IMR-90 (cell line): Measurements from ENCODE around the gene ATMIN. TPM values are rescaled to one million over a fixed set of nuclear protein-coding genes. Genes with fewer than 3 reads are reported as not detected.

Experiments
- ATAC-seq: fragments of 200-7000 bp; cut with Tn5 transposase; 2 replicates; pipeline ENCODE4 v1.9.1; 2020; ENCODE audit warnings: low read depth, mild to moderate bottlenecking, moderate library complexity
- BruUV-seq: library from RNA; stranded (reverse); fragments of 400-500 nt; replicated peaks from 2 replicates; lab custom pipeline; 2021; lab: Mats Ljungman, UMichigan
- CTCF ChIA-PET: fragments of 300-600 bp; formaldehyde crosslinking; extraction: SDS; loops from one replicate; lab custom pipeline; 2021; ENCODE audit warnings: antibody characterized with exemption; lab: Yijun Ruan, JAX
- POLR2A ChIA-PET: fragments of 300-600 bp; sonication (Branson Sonifier 250); formaldehyde crosslinking; loops from one replicate; lab custom pipeline; 2022; ENCODE audit warnings: antibody characterized with exemption; ENCODE audit not compliant: unreplicated experiment; lab: Charles Lee
- DNase-seq: peaks from one replicate; pipeline ENCODE4 v3.0.0; 2013
- H2AFZ ChIP-seq: replicated peaks from 2 replicates; pipeline ENCODE3; 2013; ENCODE audit warnings: low read length, mild to moderate bottlenecking; ENCODE audit not compliant: poor library complexity
- H2AK5ac ChIP-seq: 2 replicates; pipeline ENCODE4 v1.6.1; 2013; ENCODE audit warnings: low read depth, low read length, inconsistent platforms
- H2AK9ac ChIP-seq: replicated peaks from 2 replicates; pipeline ENCODE3; 2013; ENCODE audit warnings: mild to moderate bottlenecking, low read depth, low read length, moderate library complexity; ENCODE audit not compliant: poor library complexity
- H2BK120ac ChIP-seq: 2 replicates; pipeline ENCODE4 v1.6.1; 2013; ENCODE audit warnings: low read depth, low read length, inconsistent platforms
- H2BK15ac ChIP-seq: 3 replicates; pipeline ENCODE4 v1.6.1; 2013; ENCODE audit warnings: low read depth, low read length, inconsistent platforms
- H2BK20ac ChIP-seq: 2 replicates; pipeline ENCODE4 v1.6.1; 2013; ENCODE audit warnings: low read depth, mild to moderate bottlenecking, inconsistent platforms, low read length, moderate library complexity
- H2BK5ac ChIP-seq: 2 replicates; pipeline ENCODE4 v1.6.1; 2013; ENCODE audit warnings: mild to moderate bottlenecking, low read depth, low read length, inconsistent platforms; ENCODE audit not compliant: poor library complexity, severe bottlenecking
- H3K14ac ChIP-seq: replicated peaks from 2 replicates; pipeline ENCODE4 v1.6.1; 2013; ENCODE audit warnings: low read depth, low read length, inconsistent platforms
- H3K18ac ChIP-seq: 2 replicates; pipeline ENCODE4 v1.6.1; 2013; ENCODE audit warnings: low read depth, low read length, control low read depth
- H3K23ac ChIP-seq: 2 replicates; pipeline ENCODE4 v1.6.1; 2013; ENCODE audit warnings: low read depth, low read length, inconsistent platforms
- H3K27ac ChIP-seq: 2 replicates; pipeline ENCODE4 v1.5.1; 2013; ENCODE audit warnings: mild to moderate bottlenecking, control low read depth, low read length; ENCODE audit not compliant: insufficient read depth
- H3K27me3 ChIP-seq: 2 replicates; pipeline ENCODE4 v1.6.1; 2013; ENCODE audit warnings: low read length; ENCODE audit not compliant: control insufficient read depth, insufficient read depth
- H3K36me3 ChIP-seq: 2 replicates; pipeline ENCODE4 v1.6.1; 2013; ENCODE audit warnings: low read length, mixed read lengths; ENCODE audit not compliant: control insufficient read depth, insufficient read depth
- H3K4ac ChIP-seq: 2 replicates; pipeline ENCODE4 v1.6.1; 2013; ENCODE audit warnings: low read depth, low read length, inconsistent platforms
- H3K4me1 ChIP-seq: 2 replicates; pipeline ENCODE4 v1.6.1; 2013; ENCODE audit warnings: low read length, mixed read lengths; ENCODE audit not compliant: control insufficient read depth, insufficient read depth
- H3K4me2 ChIP-seq: 2 replicates; pipeline ENCODE4 v1.6.1; 2013; ENCODE audit warnings: low read depth, mild to moderate bottlenecking, control low read depth, low read length, moderate library complexity
- H3K4me3 ChIP-seq: 2 replicates; pipeline ENCODE4 v1.5.1; 2013; ENCODE audit warnings: low read depth, mild to moderate bottlenecking, control low read depth, low read length, moderate library complexity; ENCODE audit not compliant: insufficient read depth
- H3K56ac ChIP-seq: 2 replicates; pipeline ENCODE4 v1.6.1; 2013; ENCODE audit warnings: low read length, inconsistent platforms; ENCODE audit not compliant: insufficient read depth; ENCODE audit errors: extremely low read depth
- H3K79me1 ChIP-seq, 2 experiments: 2 replicates each; pipeline ENCODE4 v1.6.1; 2013; ENCODE audit warnings: low read length in 2 of 2, inconsistent platforms in 1 of 2, low read depth in 1 of 2
- H3K9ac ChIP-seq: 2 replicates; pipeline ENCODE4 v1.6.1; 2013; ENCODE audit warnings: low read depth, low read length, control low read depth
- H3K9me1 ChIP-seq: 2 replicates; pipeline ENCODE4 v1.6.1; 2013; ENCODE audit warnings: low read length, inconsistent platforms; ENCODE audit not compliant: insufficient read depth
- H3K9me3 ChIP-seq: 2 replicates; pipeline ENCODE4 v1.6.1; 2013; ENCODE audit warnings: low read length; ENCODE audit not compliant: control insufficient read depth, insufficient read depth
- H4K20me1 ChIP-seq: 2 replicates; pipeline ENCODE4 v1.6.1; 2013; ENCODE audit warnings: low read length, inconsistent platforms; ENCODE audit not compliant: insufficient read depth
- H4K5ac ChIP-seq: 2 replicates; pipeline ENCODE4 v1.6.1; 2013; ENCODE audit warnings: mild to moderate bottlenecking, low read depth, low read length, control low read depth
- H4K8ac ChIP-seq, 2 experiments: 2 replicates each; pipeline ENCODE4 v1.6.1; 2013; ENCODE audit warnings: low read depth in 2 of 2, low read length in 2 of 2, control low read depth in 1 of 2, inconsistent platforms in 1 of 2
- H4K91ac ChIP-seq: 2 replicates; pipeline ENCODE4 v1.6.1; 2013; ENCODE audit warnings: low read depth, low read length, inconsistent platforms; ENCODE audit not compliant: insufficient read depth
- CEBPB ChIP-seq: IDR thresholded peaks from 2 replicates; pipeline ENCODE4 v1.6.1; 2012; ENCODE audit warnings: low read depth, low read length, improper control_type of control experiment
- CTCF ChIP-seq: conservative IDR thresholded peaks from 2 replicates; pipeline ENCODE4 v1.5.1; 2012; ENCODE audit warnings: mild to moderate bottlenecking, low read depth, low read length, improper control_type of control experiment
- ELK1 ChIP-seq: fragments of 150-350 bp; IDR thresholded peaks from 2 replicates; pipeline ENCODE4 v1.6.1; 2016; ENCODE audit warnings: low read depth, mild to moderate bottlenecking, low read length, moderate library complexity, borderline replicate concordance
- FOS ChIP-seq: fragments of 150-350 bp; IDR thresholded peaks from 2 replicates; pipeline ENCODE4 v1.6.1; 2016; ENCODE audit warnings: low read depth, low read length
- MAFK ChIP-seq: IDR thresholded peaks from 2 replicates; pipeline ENCODE4 v1.6.1; 2012; ENCODE audit warnings: low read depth, low read length, improper control_type of control experiment
- MAZ ChIP-seq: IDR thresholded peaks from 2 replicates; pipeline ENCODE4 v1.6.1; 2012; ENCODE audit warnings: low read depth, mild to moderate bottlenecking, low read length, improper control_type of control experiment, moderate library complexity, borderline replicate concordance
- MXI1 ChIP-seq: IDR thresholded peaks from 2 replicates; pipeline ENCODE4 v1.6.1; 2012; ENCODE audit warnings: low read depth, mild to moderate bottlenecking, low read length, moderate library complexity, borderline replicate concordance
- NFE2L2 ChIP-seq: fragments of 150-350 bp; IDR thresholded peaks from 2 replicates; pipeline ENCODE4 v1.6.1; 2016; ENCODE audit warnings: low read depth, mild to moderate bottlenecking, low read length
- POLR2A ChIP-seq: IDR thresholded peaks from 2 replicates; pipeline ENCODE4 v1.6.1; 2012; ENCODE audit warnings: mild to moderate bottlenecking, low read depth, low read length
- RFX5 ChIP-seq: IDR thresholded peaks from 2 replicates; pipeline ENCODE4 v1.8.0; 2012; ENCODE audit warnings: low read depth, mild to moderate bottlenecking, low read length, moderate library complexity
- SMC3 ChIP-seq: fragments of 150-350 bp; IDR thresholded peaks from 2 replicates; pipeline ENCODE4 v1.6.1; 2016; ENCODE audit warnings: low read depth, mild to moderate bottlenecking, antibody characterized with exemption, low read length, moderate library complexity
- WGBS, 2 experiments: methylation state at CpG; one replicate each; pipeline versions ENCODE4 v1.1.5 to v1.1.7; 2013; ENCODE audit warnings: missing lambda C conversion rate in 2 of 2; ENCODE audit not compliant: insufficient read length in 1 of 2; ENCODE audit errors: extremely low coverage in 2 of 2; 5-methylcytosine and 5-hydroxymethylcytosine counted together
- dilution Hi-C: fragments of 300-500 bp; cut with HindIII; formaldehyde crosslinking; loops from one replicate; pipeline ENCODE4 v1.14.3; 2018; ENCODE audit warnings: low sequenced_read_pairs; ENCODE audit not compliant: unreplicated experiment
- in situ Hi-C: fragments of 300-500 bp; cut with MboI; formaldehyde crosslinking; loops from 3 replicates; pipeline ENCODE4 v1.14.3; 2019; ENCODE audit warnings: low sequenced_read_pairs, inconsistent platforms, mixed read lengths
- intact Hi-C: fragments of 100-400 bp; cut with micrococcal nuclease; formaldehyde crosslinking; loops from 2 replicates; pipeline ENCODE4 v1.10.0; 2022
- polyA plus RNA-seq, 3 experiments: library from polyadenylated mRNA; depleted of rRNA; stranded (reverse); fragments of >200 nt; gene quantifications; 2 replicates each; pipeline ENCODE4 v1.2.3, GENCODE V29; 2012; ENCODE audit warnings: low replicate concordance in 1 of 3
- total RNA-seq: library from RNA; depleted of rRNA; stranded (reverse); fragments of >200 nt; gene quantifications from 2 replicates; pipeline ENCODE4 v1.2.3, GENCODE V29; 2012

Gene ATMIN
- total and polyA plus RNA-seq, 2 of the 4 experiments (the other 2 are of a cell fraction): 15.8 to 45.9 TPM

- POLR2A ChIA-PET: no interaction called here
- intact Hi-C loops (no loop called here), dilution Hi-C loops (no loop called here), in situ Hi-C loops (no loop called here)
- Histone ChIP-seq H2BK20ac (no peak overlapping the region), H2BK15ac (no peak overlapping the region), H2AK9ac (no peak overlapping the region), H3K9me3 (no peaks in the 10 kb centered on the region), H2AFZ (no peak overlapping the region), H3K27me3 (no peaks in the 10 kb centered on the region), H3K9ac (no peak overlapping the region), H3K36me3 (no peaks in the 10 kb centered on the region), H3K4me2 (no peak overlapping the region), H3K9me1 (0 out of 2 replicates have a peak, but pooled peaks cover 6% of the 10 kb centered on the region), H4K8ac (no peak overlapping the region), H3K56ac (no peak overlapping the region), H3K4ac (no peak overlapping the region), H4K20me1 (no peaks in the 10 kb centered on the region; the same call in 1 of the 2 replicates), H4K5ac (no peak overlapping the region), H3K79me1 (0 out of 4 replicates have a peak, but pooled peaks cover 0 to 4% of the 10 kb centered on the region in 2 experiments), H3K27ac (no peak overlapping the region), H3K18ac (no peak overlapping the region), H2BK120ac (no peak overlapping the region), H2BK5ac (no peak overlapping the region), H3K4me3 (no peak overlapping the region), H4K91ac (no peak overlapping the region), H3K4me1 (peaks cover 3% of the 10 kb centered on the region; the same call in 1 of the 2 replicates), H2AK5ac (no peak overlapping the region), H3K14ac (no peak overlapping the region), H3K23ac (no peak overlapping the region)
- TF ChIP-seq MAFK (no peak), RFX5 (no peak), POLR2A (no peak), CTCF (no peak), NFE2L2 (no peak), ELK1 (no peak), SMC3 (no peak), MXI1 (no peak), CEBPB (no peak), MAZ (no peak), FOS (no peak)
- CTCF ChIA-PET: interaction anchor here (0.6 kb wide), 2 partner anchors 185 to 214 kb away, joined by 4 to 5 read pairs; no protein-coding TSS in a partner anchor
- WGBS, 2 experiments: 53% methylated on average over 4 of the region's 5 CpGs; no CpG with 5 or more reads in 1 of the 2 experiments
- no peak for ATAC-seq
- no peak for DNase-seq
- BruUV-seq: no TSS peak
Measured at GRCh38 chr16:81073560-81074330, 38.1 kb downstream of the ATMIN start.
